Activated CD8-positive, alpha-beta T cell treated with anti-CD3 and anti-CD28 coated beads for 36 hours (primary cell): Measurements from ENCODE around the gene GREM2. TPM values are rescaled to one million over a fixed set of nuclear protein-coding genes. Genes with fewer than 3 reads are reported as not detected.

Experiments
- ATAC-seq: fragments of 200-7000 bp; cut with Tn5 transposase; one replicate; pipeline ENCODE4 v1.10.0; 2021; ENCODE audit warnings: mild to moderate bottlenecking, moderate library complexity
- CTCF ChIA-PET: fragments of 350-600 bp; sonication (Branson Sonifier 250); formaldehyde crosslinking; loops from one replicate; lab custom pipeline; 2021; ENCODE audit warnings: antibody characterized with exemption; lab: Charles Lee
- POLR2A ChIA-PET: fragments of 350-600 bp; sonication (Branson Sonifier 250); formaldehyde crosslinking; loops from one replicate; lab custom pipeline; 2021; ENCODE audit warnings: antibody characterized with exemption; lab: Charles Lee
- DNase-seq: peaks from one replicate; pipeline ENCODE4 v3.0.0-alpha.2; 2020
- H3K27ac Mint-ChIP-seq: one replicate; pipeline ENCODE4 v1.8.0; 2021; ENCODE audit warnings: mild to moderate bottlenecking, mixed read lengths
- H3K27me3 Mint-ChIP-seq: one replicate; pipeline ENCODE4 v1.8.0; 2021; ENCODE audit warnings: mixed read lengths
- H3K36me3 Mint-ChIP-seq: one replicate; pipeline ENCODE4 v1.8.0; 2021; ENCODE audit warnings: low read depth, mixed read lengths
- H3K4me1 Mint-ChIP-seq: one replicate; pipeline ENCODE4 v1.8.0; 2021; ENCODE audit warnings: low read depth, mixed read lengths
- H3K4me3 Mint-ChIP-seq: one replicate; pipeline ENCODE4 v1.8.0; 2021; ENCODE audit warnings: mild to moderate bottlenecking, moderate library complexity, mixed read lengths
- H3K9me3 Mint-ChIP-seq: one replicate; pipeline ENCODE4 v1.8.0; 2021; ENCODE audit warnings: mixed read lengths
- CTCF ChIP-seq: fragments of 200-600 bp; IDR thresholded peaks from one replicate; pipeline ENCODE4 v1.8.0; 2022; ENCODE audit warnings: antibody characterized with exemption, mild to moderate bottlenecking
- intact Hi-C: fragments of 100-400 bp; cut with micrococcal nuclease; formaldehyde crosslinking; loops from one replicate; pipeline ENCODE4 v1.10.0; 2022
- total RNA-seq, 2 experiments: library from RNA; stranded (reverse); gene quantifications; one replicate each; pipeline ENCODE4 v1.2.3, GENCODE V29; 2021

GREM2 gene
- total RNA-seq, 2 experiments from 2014 or later = not detected

- no peaks in the 10 kb centered on the region for H3K27me3 Mint-ChIP-seq
- no peak overlapping the region for H3K4me3 Mint-ChIP-seq
- ChIA-PET POLR2A (no interaction called here), CTCF (interaction anchor here (1.2 kb wide), 1 partner anchor 13 kb away, joined by 3 read pairs; no protein-coding TSS in a partner anchor)
- ATAC-seq = no peak
- intact Hi-C loops = no loop called here
- no peaks in the 10 kb centered on the region for H3K9me3 Mint-ChIP-seq
- H3K27ac Mint-ChIP-seq = no peak overlapping the region
- H3K4me1 Mint-ChIP-seq = no peaks in the 10 kb centered on the region
- DNase-seq = no peak
- no peak for TF ChIP-seq CTCF
- no peaks in the 10 kb centered on the region for H3K36me3 Mint-ChIP-seq
Measured at GRCh38 chr1:240441669-240442068, 170.3 kb downstream of the GREM2 start.
